Activated CD4-positive, alpha-beta T cell treated with anti-CD3 and anti-CD28 coated beads, Interleukin-2, amount 50 U/mL, for 48 hours (primary cell): Measurements from ENCODE around the gene ACTR10.

Source experiments
- DNase-seq, 2 experiments: peaks; one replicate each; pipeline ENCODE4 v3.0.0-alpha.2; 2020

Gene ACTR10

DNA sequence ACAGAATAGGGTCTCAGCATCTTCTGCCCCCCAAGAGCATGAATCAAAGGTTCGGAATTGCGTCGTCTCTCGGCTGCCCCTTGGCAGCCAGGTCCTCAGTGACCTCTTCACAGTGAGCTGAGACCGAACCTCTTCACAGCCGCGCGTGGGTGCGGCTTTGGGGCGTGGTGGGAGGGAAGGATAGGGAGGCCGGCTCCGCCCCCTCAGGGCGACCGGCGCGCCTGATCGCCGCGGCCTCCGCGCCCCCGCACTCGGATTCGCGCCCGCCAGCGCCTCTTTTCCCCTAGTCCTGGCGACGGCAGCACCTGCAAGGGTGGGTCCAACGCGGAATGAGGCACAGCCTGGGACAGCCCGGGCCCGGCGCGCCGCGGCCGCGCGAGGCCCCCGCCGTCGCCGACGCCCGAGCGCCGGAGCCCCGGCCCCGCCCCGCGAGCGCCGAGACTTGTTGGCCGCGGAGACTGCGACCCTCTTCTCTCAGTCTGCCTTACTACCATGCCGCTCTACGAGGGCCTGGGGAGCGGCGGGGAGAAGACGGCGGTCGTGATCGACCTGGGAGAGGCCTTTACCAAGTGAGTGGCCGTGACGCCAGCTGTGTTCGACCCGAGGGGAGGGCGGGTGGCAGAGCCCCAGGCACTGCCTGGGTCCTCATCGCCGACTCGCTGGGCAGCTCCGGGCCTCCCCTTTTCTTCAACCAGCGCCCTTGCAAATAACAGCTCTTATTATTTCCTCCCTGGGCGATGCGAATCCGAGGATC, at the start of gene ACTR10:
Gene ACTR10 (plus strand): TSS at position 424 of the 754 bp plus-strand sequence. CDS start 69 bp downstream, at position 493.
- peak; percentile 90 to 92 for DNase-seq

DNA sequence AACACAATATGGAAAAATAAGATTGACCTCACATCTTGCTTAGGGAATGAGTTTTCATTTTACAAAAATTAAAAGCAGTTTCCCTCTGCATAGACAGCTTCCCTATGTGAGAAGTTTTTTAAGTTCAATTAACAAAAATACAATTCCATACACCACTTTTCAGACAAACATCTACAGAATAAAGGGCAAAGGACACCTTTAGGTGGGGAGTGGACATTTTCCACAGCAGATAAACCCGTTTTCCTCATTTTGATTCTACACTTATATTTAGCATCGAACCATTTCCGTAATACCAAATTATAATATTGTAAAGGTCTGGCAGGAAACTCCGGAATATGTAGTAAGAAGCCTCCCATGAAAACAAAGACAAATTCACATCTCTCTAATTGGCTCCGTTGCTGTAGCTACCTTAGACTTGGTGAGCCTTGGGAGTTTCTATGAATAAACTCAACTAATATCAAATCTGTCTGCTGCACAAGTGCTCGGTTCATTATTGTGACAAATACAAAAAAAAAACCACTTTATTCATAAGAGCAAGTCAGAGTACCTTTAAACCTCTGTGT, 49.6 kb upstream of the ACTR10 start:
- no peak for DNase-seq

DNA sequence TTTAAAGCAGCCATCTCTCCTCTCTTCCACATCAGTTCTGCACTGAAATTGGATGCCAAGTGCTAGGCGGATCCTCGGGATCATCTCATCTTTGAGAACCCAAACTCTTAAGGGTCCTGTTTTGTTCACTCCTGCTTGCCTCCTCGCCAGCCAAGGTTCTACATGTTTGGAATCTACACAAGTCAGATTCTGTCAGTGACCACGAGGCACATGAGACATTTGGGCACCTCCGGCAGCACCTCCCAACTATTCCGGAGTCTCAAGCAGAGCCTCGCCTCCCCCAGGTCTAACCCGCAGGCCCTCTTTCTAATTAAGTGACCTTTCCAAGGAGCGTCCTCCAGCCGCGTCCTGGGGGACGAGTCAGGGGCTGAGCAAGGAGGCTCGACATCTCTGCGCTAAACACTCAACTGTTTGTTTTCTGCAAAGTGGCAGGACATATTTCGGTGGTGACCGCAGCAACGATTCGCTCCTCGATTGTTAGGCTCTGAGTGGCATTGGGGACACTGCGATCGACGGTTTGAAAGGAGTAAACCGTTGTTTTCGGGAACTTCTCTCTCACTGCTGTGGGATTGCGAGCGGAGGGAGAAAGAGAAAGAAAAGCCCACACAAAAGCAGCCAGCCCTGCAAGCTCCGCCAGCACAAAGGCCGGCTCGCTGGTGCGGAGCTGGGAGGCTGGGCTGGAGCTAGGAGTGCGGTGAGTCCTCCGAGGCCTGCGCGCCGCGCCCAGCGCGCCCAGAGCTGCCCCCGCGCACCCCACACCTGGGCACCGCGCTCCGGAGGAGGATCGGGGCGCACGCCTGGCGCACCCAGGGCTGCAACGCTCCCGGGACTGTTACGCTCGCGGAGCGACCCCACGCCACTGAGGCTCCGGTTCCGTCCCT, 48.6 kb upstream of the ACTR10 start:
- peak; percentile 4 to 16 for DNase-seq

DNA sequence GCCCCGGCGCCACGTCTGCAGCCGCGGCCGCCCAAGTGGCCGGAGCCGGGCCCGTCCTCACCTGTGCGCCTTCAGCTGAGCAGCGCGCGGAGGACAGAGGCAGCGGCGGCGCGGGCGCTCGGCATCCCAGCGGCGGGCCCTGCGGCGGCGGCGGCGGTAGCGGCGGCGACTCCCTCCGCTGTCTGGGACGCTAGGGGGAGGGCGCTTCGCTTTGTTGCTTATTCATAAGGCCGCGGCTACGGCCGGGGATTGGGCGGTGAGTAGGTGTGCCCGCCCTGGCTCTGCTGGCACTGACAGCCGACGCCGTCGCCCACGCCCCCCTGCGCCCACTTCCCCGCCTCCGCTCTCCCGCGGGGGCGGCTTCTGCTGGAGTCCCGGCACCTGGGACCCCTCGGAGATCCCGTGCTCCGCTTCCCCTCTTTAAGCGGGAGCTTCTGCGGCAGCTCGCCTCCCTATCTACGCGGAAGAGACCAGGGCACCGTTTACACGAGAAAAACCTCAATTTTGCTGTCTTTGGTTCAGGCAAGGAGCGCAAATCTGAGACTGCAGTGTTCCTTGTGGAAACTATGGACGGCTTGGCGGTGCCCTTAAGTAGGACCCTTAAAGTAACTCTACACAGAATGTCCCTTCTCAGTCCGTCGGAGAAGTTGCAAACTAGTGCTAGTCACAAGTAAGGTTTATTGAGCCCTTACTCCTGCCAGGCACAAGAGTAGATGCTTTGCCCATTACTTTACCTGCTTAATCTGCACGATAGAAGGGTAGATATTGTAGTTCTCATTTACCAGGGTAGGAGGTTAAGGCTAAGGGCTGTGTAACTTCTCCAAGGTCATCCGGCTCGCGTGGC, 47.7 kb upstream of the ACTR10 start, which contains the start of gene ARMH4:
Gene ARMH4 (minus strand): TSS at position 200 of the 844 bp plus-strand sequence. CDS start 12,855 bp downstream, outside the sequence.
- peak; percentile 61 to 70 for DNase-seq

DNA sequence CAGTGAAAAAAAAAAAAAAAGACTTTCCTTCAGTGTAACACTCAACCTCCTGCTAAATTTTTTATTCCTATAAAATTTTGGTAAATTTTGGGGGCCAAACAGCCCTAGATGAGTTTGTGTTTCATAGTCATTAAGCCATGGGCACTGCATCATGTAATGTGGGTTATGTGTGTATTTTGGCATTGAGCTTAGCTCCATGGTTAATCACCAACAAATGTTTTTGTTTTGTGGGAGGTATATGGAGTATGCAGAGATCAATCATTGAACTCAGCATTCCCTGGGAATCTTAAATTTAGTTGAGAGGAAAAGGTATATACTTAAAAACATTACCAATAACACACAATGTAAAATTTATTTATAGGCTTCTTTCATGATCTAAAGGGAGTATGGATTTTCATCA, 39.4 kb upstream of the ACTR10 start:
- DNase-seq, result no peak

DNA sequence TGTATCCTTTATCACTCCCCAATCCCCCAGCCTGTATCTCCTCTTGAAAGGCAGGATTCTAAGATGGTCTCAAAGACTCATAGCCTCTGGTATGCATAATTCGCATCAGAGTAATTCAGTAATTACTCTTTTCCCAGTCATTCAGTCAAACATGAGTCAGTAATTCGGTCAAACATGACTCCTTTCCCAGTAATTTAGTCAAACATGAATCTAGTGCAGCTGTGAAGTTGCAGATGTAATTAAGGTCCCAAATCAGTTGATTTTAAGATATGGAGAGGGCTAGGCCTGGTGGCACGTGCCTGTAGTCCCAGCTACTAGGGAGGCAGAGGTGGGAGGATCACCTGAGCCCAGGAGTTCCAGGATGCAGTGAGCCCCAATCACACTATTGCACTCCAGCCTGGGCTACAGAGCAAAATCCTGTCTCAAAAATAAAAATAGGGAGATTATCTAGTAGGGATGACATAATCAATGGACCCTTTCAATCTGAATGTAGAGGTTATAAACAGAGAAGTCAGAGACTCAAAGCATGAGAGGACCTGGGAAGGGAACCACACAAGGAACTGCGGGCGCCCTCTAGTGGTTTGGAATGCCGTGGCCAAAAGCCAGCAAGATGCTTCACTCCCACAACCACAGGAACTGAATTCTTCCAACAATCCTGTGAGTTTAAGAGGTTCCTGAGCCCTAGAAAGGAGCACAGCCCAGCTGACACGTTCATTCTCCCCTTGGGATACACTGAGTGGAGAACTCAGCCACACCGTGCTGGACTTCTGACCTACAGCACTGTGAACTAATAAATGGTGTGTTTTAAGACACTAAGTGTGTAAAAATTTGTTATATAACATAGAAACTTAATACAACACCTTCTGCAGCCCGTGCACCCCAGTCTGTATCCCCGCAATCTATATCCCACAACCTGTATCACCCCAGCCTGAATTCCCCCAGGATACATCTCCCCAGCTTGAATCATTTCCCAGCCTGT, 33.7 kb upstream of the ACTR10 start:
- DNase-seq, result peak; percentile 87 to 88

DNA sequence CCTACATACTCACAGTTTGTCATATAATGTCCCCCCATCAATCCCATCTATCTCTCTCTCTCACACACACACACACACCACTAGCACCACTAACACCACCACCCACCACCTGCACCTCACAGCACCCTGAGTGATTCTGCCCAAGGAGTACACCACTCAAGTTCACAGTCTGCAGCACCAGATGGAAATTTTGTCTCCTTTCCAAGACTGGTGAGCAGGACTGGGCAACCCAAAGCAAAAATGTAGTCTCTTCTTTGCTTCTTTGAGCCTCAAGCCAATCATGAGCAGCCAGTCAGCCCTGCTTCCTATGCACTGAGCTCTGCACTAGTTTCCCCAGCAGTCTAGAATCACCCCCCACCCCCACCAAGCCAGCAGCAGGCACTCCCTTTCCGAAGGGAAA, 32.9 kb upstream of the ACTR10 start:
- DNase-seq, result no peak

DNA sequence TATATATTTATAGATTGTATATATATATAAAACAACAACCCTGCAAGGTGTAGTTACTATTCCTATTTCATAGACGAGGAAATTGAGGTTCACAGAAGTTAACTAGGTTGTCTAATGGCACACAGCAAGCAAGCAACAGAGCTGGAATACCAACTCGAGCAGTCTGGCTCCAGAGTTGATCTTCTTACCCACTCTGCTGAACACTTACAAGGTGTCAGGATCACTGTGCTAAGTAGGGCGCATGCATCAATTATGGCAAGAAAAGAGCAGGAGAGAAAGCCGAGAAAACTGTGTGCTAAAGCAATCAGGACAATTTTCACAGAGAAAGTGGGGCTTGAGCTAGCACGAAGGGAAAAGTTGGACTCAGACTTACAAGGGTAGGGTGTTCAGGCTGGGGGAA, 32.1 kb upstream of the ACTR10 start:
- no peak for DNase-seq

DNA sequence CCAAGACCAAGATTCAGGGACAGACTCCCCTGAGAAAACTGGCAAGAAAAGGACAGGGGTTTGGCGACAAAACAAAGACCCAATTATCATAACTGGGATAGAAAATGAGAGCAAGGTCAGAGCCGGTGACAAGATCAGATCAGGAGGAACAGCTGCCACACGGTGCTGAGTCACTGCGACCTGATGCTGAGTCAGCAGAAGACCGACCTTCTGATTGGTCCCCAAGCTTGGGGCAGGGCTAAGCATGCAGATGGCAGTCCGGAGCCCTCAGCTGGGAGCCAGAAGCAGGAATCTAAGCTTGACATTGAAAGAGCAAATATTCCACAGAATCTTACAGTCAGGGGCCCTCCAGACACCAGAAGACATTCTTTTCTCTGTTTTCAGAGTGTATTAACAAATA, 28.9 kb upstream of the ACTR10 start:
- DNase-seq, result peak; percentile 51 to 59

DNA sequence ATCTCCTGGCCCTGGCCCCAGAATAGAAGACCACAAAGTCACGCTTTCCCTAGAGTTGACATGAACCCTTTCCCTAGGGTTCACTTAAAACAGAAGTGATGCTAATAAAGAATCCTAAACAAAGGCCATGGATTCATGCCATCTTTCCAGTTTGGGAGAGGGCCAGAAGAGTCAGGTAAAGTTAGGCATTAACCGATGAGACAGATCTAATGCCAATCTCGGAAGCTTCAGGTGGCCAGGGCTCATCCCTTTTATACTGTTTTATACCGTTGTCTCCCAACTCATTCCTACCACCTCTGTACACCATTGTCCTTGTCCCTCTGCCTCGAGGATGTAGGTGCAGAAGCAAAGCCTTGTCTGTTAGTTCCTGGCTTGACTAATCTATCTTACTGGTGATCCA, 22.8 kb upstream of the ACTR10 start:
- no peak for DNase-seq

DNA sequence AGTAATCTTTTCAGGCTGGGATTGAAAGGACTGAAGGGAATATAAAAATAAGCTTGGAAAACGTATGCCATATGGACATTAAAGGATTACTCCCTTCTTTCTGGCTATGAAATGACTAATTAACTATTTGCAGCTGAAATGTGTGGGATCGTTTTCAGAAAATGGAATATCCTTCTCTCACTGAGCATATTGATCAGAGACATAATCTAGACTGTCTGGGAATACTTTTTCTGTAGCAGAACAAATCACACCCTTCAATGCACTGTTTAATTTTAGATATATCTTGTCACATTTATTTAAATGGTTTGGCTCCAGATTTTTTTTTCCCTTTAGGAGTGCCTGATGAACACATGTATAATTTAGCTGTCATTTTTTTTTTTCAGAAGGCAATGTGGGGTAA, 10.8 kb upstream of the ACTR10 start:
- no peak for DNase-seq

DNA sequence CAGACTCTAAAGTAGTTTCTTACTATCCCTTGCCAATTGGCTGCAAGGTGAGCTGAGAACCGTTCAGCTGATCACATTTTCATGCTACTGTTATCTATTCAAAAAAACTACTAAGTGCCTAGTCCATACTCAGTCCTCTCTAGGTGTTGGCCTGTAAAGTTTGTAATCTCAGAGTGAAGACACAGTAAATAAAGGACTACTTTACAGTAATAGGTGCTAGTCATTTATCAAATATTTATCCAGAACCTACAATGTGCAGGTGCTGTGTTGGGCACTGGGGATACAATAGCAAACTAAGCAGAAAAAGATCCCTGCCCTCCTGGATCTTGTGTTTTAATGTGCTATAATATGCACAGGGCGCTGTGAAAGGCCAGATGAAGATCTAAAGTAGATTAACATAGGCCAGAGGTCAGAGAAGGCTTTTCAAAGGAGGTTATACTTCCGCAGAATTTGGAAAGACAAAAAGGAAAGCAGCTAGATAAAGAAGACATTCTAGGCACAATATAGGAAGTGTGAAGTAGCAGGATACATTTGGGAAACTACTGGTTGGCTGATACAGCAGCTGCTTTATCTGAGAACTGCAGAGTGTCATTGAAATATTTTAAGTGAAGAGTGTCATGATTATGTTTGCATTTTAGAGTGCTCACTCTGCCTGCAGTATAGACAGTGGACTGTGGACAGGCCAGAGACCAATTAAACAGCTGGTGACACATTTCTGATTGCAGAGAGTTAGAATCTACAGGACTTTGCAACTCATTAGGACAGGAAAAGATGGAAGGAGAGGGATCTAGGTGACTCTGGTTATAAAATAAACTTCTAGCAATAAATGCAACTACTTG, 8.0 kb upstream of the ACTR10 start:
- DNase-seq, result no peak

DNA sequence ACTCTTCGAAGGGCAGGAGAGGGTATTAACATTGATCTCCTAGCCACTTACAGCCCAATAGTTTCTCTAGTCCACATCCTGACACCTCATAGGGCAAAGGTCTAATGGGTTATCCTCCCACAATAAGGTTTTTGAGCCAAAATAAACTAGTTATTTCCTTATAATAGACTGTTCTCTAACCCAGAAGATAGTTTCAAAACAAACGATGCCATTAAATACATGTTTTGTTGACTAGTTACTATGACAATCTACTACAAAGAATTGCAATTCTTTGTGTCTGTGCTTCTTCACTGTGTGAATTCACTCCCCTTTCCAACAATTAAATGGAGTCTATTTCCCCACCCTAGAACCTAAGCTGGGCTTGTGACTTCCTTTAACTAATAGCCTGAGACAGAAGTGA, 6.4 kb upstream of the ACTR10 start:
- no peak for DNase-seq

DNA sequence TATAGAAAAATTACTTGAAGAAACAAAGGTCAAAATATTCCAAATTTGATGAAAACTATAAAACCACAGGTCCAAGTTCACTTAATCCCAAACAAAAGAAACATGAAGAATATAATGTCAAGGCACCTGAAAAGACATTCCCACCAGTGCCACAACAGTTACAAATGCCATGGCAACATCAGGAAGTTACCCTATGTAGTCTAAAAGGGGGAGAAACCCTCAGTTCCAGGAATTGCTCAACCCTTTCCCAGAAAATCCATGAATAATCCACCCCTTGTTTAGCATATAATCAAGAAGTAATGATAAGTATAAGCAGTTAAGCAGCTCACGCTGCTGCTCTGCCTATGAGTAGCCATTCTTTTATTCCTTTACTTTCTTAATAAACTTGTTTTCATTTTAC, 3.8 kb upstream of the ACTR10 start:
- DNase-seq, result no peak

DNA sequence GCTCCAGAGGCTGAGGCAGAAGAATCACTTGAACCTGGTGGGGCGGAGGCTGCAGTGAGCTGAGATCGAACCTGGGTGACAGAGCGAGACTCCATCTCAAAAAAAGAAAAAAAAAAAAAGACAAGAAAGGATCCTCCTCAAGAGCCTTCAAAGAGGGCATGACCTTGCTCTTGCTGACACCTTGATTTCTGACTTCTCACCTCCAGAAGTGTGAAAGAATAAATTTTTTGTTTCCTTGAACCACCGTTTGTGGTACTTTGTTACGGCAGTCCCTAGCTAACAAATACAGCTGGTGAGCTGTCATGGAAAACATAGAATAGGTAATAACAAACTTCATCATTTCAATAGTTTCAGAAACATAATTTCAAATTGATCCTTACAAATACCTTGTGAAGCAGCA, 1.9 kb upstream of the ACTR10 start:
- DNase-seq, result no peak

DNA sequence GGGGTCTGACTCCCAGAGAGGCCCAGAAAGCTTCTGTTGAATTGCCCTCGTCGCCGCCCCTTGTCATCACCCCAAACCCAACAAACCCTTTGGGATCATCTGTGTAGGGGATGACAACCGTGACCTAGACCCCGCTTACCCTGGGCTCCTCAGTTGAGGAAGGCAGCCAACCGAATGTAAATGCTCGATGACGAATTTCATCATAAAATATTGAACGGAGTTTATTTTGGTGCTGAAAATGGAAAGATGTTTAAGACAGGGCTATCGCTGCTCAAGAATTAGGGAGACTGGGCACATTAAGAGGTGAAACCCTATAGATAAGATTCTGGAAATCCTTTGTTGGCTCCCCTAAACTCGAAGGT, 512 bp downstream of the ACTR10 start:
- no peak for DNase-seq

DNA sequence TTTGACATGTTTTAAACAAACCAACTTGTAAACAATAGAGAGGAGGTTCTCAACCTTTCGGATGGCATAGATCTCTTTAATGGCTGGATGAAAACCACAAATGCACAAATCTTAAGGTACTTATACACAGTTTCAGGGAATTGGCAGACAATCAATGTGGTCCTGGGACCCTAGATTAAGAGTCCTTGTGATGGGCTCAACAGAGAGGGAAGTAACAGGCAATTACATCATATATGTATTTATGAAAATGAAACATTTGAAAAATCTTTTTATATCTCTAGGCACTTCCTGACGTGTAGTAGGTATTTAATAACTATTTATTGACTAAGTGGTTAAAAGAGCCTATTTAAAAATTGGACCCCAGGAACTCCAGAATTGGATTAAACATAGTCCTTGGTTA, 897 bp downstream of the ACTR10 start:
- DNase-seq, result no peak

DNA sequence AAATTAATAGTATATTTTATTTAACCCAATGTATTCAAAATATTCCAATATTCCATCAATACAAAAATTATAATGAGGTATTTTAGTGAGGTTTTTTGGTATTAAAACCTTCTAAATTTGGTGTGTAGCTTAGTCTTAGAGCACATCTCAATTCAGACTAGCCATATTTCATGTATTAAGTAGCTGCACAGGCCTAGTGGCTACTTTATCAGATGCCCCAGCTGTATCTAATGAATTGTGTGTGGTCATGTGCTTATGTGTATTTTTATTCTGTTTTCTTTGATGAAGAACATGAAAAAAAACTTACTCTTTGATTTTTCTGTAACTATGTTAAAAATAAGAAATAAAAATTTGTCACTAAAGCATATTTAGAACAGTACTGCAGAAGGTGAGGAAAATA, 13.2 kb downstream of the ACTR10 start:
- DNase-seq, result no peak

DNA sequence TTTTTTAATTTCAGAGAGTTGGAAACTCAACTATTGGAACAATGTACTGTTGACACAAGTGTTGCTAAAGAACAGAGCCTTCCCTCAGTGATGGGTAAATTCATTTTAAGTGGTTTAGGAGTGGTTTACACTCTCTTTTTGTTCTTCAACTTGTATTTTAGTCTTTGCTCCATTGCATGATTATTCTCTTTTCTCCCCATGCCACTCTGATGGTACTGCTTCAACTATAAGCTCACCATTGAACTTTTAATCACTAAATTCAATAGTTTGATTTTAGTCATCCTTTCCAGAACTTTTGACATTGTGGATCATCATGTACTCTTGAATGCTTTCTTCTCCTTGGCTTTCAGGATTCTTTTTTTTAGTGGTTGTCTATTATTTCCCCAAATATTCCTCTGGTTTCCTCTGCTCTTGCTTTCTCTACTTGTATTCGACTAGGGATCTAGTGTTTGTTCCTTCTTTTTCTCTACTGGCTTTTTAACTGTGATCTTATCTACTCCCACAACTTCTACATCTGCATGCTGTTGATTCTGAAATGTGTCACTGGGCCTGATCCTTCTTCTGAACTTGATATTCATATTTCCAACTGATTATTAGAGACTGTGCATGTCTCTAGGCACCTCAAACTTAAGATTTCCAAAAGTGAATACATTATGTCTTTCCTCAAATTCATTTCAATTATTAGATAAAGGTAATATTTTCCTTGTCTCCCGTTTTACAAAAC, 15.4 kb downstream of the ACTR10 start:
- no peak for DNase-seq

DNA sequence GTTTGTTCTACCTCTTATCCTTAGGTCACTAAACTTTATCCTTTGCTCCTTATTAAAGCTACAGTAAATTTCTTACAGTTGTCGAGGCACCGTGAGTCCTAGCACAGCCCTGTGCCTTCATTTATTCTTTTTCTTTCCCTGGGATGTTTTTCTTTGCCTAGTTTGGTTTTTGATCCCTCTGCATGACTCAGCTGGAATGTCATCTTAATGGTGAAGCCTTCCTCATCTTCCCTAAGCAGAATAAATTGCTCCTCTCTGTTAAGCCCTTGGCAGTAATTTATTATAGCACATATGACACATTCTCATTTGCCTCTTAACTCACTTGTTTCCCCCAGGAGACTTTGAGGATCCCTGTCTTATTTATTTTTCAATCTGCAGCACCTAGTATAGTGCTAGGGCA, 16.6 kb downstream of the ACTR10 start:
- DNase-seq, result no peak
